Breast epithelium (tissue), 4 donors: ENCODE results near the gene SLC35F3. TPM values are rescaled to one million over a fixed set of nuclear protein-coding genes. Genes with fewer than 3 reads are reported as not detected.

Source experiments
- DNase-seq, 2 donors: peaks; one replicate each; pipeline ENCODE4 v3.0.0-alpha.2; 2019; ENCODE audit warnings: low spot score in 2 of 2
- H3K27ac ChIP-seq, 2 donors: fragments of 200-600 bp; sonication (generic) in 1 of 2; one replicate each; pipeline ENCODE4 v1.5.1; 2016 to 2019; ENCODE audit warnings: mild to moderate bottlenecking in 1 of 2
- H3K27me3 ChIP-seq, 2 donors: fragments of 200-600 bp; sonication (generic) in 1 of 2; one replicate each; pipeline versions ENCODE4 v1.5.1 to v1.6.0; 2017 to 2019; ENCODE audit warnings: control low read depth in 1 of 2, mild to moderate bottlenecking in 1 of 2
- H3K36me3 ChIP-seq: fragments of 200-600 bp; one replicate; pipeline ENCODE4 v1.5.1; 2019
- H3K4me1 ChIP-seq, 2 donors: fragments of 200-600 bp; sonication (generic); one replicate each; pipeline ENCODE4 v1.5.1; 2016 to 2019; ENCODE audit warnings: control low read depth in 1 of 2
- H3K4me3 ChIP-seq, 3 donors: fragments of 200-600 bp; sonication (generic); 1 replicate in 2 of 3; 2 replicates in 1 of 3; pipeline ENCODE4 v1.5.1; 2016 to 2019; ENCODE audit warnings: mild to moderate bottlenecking in 3 of 3, moderate library complexity in 2 of 3
- H3K9me3 ChIP-seq, 2 donors: fragments of 200-600 bp; sonication (generic) in 1 of 2; one replicate each; pipeline ENCODE4 v1.5.1; 2016 to 2019; ENCODE audit warnings: control low read depth in 1 of 2
- POLR2A ChIP-seq: fragments of 450-650 bp; IDR thresholded peaks from one replicate; pipeline ENCODE4 v1.6.1; 2016; ENCODE audit warnings: antibody characterized with exemption, mild to moderate bottlenecking, moderate library complexity
- POLR2AphosphoS5 ChIP-seq, 3 donors: sonication (generic); formaldehyde crosslinking; IDR thresholded peaks; one replicate each; pipeline ENCODE4 v1.6.1; 2017; ENCODE audit warnings: antibody characterized with exemption in 3 of 3
- intact Hi-C: fragments of 100-400 bp; cut with DNase I; formaldehyde crosslinking; loops from one replicate; pipeline ENCODE4 v1.15.1; 2023; ENCODE audit warnings: low total_unique reads
- total RNA-seq, 3 donors: library from RNA; depleted of rRNA; stranded (reverse); fragments of >200 nt; gene quantifications; one replicate each; pipeline ENCODE4 v1.1.0, GENCODE V29; 2016
- TF ChIP-seq, protein P1 (sequence below), 3 donors: fragments of 450-650 bp; IDR thresholded peaks; one replicate each; pipeline ENCODE4 v1.5.1; 2016 to 2017; ENCODE audit warnings: antibody characterized with exemption in 3 of 3, mild to moderate bottlenecking in 3 of 3, moderate library complexity in 3 of 3

Gene SLC35F3
- total RNA-seq, 3 donors from 2014 or later: 8.8 to 13.0 TPM; not detected in 1

DNA sequence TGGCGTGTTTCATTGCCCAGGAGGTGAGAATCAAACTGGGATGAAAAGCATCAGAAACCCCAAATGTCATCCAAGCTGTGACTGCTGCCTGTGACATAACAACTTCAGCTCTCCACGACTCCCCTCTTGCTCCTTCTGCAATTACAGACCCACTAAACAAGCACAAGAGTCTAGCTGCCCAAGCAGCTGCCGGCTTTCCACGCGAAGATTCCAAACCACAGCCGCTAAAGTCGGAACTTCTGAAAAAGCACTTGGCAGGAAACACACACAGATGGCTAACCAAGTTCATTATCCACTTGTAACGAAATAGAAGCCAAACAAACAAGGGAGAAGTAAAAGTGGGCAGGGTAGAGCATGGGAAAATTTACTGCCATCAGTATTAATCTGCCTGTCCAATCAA is 198.1 kb downstream of the SLC35F3 start:
- Histone ChIP-seq H3K27ac (no peak overlapping the region), H3K4me3 (no peak overlapping the region), H3K9me3 (no peaks in the 10 kb centered on the region), H3K27me3 (peaks cover 0 to 4% of the 10 kb centered on the region in 2 donors), H3K4me1 (no peaks in the 10 kb centered on the region), H3K36me3 (no peaks in the 10 kb centered on the region)
- TF ChIP-seq POLR2A: no peak
- no peak for TF ChIP-seq POLR2AphosphoS5 (IDR thresholded peaks at IDR 0.05)
- TF ChIP-seq, protein P1, sequence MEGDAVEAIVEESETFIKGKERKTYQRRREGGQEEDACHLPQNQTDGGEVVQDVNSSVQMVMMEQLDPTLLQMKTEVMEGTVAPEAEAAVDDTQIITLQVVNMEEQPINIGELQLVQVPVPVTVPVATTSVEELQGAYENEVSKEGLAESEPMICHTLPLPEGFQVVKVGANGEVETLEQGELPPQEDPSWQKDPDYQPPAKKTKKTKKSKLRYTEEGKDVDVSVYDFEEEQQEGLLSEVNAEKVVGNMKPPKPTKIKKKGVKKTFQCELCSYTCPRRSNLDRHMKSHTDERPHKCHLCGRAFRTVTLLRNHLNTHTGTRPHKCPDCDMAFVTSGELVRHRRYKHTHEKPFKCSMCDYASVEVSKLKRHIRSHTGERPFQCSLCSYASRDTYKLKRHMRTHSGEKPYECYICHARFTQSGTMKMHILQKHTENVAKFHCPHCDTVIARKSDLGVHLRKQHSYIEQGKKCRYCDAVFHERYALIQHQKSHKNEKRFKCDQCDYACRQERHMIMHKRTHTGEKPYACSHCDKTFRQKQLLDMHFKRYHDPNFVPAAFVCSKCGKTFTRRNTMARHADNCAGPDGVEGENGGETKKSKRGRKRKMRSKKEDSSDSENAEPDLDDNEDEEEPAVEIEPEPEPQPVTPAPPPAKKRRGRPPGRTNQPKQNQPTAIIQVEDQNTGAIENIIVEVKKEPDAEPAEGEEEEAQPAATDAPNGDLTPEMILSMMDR (IDR thresholded peaks at IDR 0.05): no peak
- no peak for DNase-seq
- intact Hi-C loops: no loop called here

DNA sequence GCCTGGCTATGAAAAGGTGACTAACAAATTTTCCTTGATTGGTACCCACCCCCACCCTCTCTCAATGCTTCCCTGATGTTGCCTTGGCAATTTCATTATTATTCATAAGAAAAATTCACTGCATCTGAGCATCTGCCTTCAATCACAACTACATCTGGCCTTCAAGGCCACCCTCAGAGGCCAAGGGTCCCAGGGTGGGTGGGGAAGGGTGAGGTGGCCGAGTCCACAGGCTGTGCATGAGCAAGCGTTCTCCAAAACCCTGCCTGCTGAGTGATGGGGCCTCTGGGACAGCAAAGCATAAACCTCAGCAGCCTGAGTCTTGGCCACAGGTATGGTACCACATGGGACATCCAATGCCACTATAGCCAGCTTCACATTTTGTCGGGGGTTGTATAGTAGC is 198.7 kb downstream of the SLC35F3 start:
- TF ChIP-seq, protein P1 (IDR thresholded peaks at IDR 0.05): no peak
- TF ChIP-seq POLR2A (no peak), POLR2AphosphoS5 (IDR thresholded peaks at IDR 0.05) (no peak)
- peaks cover 0 to 4% of the 10 kb centered on the region in 2 donors for H3K27me3 ChIP-seq
- H3K36me3 ChIP-seq: no peaks in the 10 kb centered on the region
- intact Hi-C loops: no loop called here
- H3K9me3 ChIP-seq: no peaks in the 10 kb centered on the region
- H3K27ac ChIP-seq: no peak overlapping the region
- no peak overlapping the region for H3K4me3 ChIP-seq
- no peaks in the 10 kb centered on the region for H3K4me1 ChIP-seq
- DNase-seq: no peak

DNA sequence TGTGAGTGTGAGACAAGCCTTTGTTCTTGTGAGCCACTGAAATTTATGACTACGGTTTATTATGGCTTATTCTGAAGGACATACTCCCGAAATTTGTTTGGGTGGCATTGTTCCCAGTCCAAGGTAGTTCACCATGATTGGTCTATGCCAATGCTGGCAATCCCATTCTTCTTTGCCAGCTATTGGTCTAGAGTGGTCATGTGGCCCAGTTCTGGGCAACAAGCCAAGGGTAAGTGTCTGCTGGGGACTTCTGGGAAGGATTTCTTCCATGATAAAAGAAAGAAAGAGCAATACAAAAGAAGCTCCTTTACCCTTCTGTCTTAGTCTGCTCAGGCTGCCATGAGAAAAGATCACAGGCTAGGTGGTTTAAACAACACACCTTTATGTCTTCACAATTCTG is 201.6 kb downstream of the SLC35F3 start:
- DNase-seq: no peak
- intact Hi-C loops: no loop called here
- TF ChIP-seq, protein P1 (IDR thresholded peaks at IDR 0.05): no peak
- no peak for TF ChIP-seq POLR2A
- no peak for TF ChIP-seq POLR2AphosphoS5 (IDR thresholded peaks at IDR 0.05)
- H3K4me3 ChIP-seq: no peak overlapping the region
- no peaks in the 10 kb centered on the region for H3K4me1 ChIP-seq
- no peaks in the 10 kb centered on the region for H3K36me3 ChIP-seq
- no peak overlapping the region for H3K27ac ChIP-seq
- peaks cover 0 to 3% of the 10 kb centered on the region in 2 donors for H3K27me3 ChIP-seq
- H3K9me3 ChIP-seq: no peaks in the 10 kb centered on the region

DNA sequence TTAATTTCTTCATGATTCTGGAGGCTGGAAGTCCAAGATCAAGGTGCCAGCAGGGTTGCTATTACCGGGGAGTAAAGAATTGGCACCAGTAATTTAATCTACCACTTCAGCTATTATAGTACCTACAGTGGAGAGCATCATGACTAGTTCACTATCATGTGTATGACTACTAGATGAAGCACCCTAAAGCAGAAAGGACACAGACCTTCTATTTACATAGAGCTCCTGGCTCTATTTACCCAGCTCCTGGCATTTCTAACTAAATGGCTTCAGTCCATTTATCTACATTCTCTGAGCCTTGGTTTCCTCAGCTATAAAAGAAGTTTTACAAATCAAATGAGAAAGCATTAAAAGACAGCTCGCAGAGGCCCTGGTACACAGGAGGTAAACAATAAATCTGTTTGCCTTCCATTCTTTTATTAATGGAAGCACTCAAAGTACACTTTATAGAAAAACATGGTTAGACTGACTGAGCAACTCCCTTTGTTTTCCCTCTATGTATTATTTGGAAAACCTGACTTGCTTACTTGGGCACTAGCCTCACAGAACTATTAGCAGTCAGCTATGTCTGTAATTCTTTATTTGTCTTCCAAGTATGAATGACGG is 203.0 kb downstream of the SLC35F3 start:
- H3K27me3 ChIP-seq: no peaks in the 10 kb centered on the region
- DNase-seq: no peak
- H3K4me3 ChIP-seq: no peak overlapping the region
- H3K9me3 ChIP-seq: no peaks in the 10 kb centered on the region
- no peaks in the 10 kb centered on the region for H3K4me1 ChIP-seq
- no peak overlapping the region for H3K27ac ChIP-seq
- no peaks in the 10 kb centered on the region for H3K36me3 ChIP-seq
- intact Hi-C loops: no loop called here
- TF ChIP-seq, protein P1 (IDR thresholded peaks at IDR 0.05): no peak
- TF ChIP-seq POLR2AphosphoS5 (IDR thresholded peaks at IDR 0.05) (no peak), POLR2A (no peak)

DNA sequence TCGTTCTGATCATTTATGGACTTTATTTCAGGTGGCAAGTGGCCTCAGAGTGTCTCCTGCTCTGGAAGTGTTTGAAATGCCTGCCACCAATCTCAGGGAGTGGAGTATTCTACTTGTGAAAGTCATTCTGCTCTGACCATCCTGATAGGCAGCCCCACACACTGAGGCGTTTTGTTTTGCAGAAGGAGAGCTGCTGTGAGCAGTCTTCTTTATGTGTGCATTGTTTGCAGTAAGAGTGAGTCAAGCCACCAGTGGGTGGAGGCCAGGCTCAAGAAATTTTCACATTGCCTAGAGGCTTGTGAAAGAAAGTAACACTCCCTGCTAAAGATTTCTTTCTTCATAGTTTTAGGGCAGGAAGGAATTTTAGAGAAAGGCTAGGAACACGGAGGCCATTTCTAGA is 204.4 kb downstream of the SLC35F3 start:
- H3K36me3 ChIP-seq: no peaks in the 10 kb centered on the region
- DNase-seq: no peak
- no peaks in the 10 kb centered on the region for H3K9me3 ChIP-seq
- H3K27ac ChIP-seq: no peak overlapping the region
- no peaks in the 10 kb centered on the region for H3K4me1 ChIP-seq
- no peak for TF ChIP-seq POLR2AphosphoS5 (IDR thresholded peaks at IDR 0.05)
- TF ChIP-seq, protein P1 (IDR thresholded peaks at IDR 0.05): no peak
- TF ChIP-seq POLR2A: no peak
- no peak overlapping the region for H3K4me3 ChIP-seq
- H3K27me3 ChIP-seq: no peaks in the 10 kb centered on the region
- intact Hi-C loops: no loop called here
